Smooth muscle cell (in vitro differentiated cells): ENCODE measurements around the gene PIWIL4. TPM values are rescaled to one million over a fixed set of nuclear protein-coding genes. Genes with fewer than 3 reads are reported as not detected.
"Not testable (repeated sequence)": the region's sequence is repeated elsewhere in the genome, so short reads cannot be mapped to it uniquely, and the experiment has no call there.

ENCODE experiments used
- DNase-seq: peaks from one replicate; lab custom pipeline; 2025; ENCODE audit not compliant: unreplicated experiment; lab: John Stamatoyannopoulos, UW
- H2AFZ ChIP-seq: fragments of 200-600 bp; sonication (generic); 2 replicates; pipeline ENCODE4 v1.6.0; 2016; ENCODE audit warnings: antibody characterized with exemption, low read depth, mild to moderate bottlenecking
- H3F3A ChIP-seq: fragments of 200-600 bp; sonication (generic); 2 replicates; pipeline ENCODE4 v1.6.0; 2017; ENCODE audit warnings: antibody characterized with exemption, low read depth
- H3K27ac ChIP-seq: fragments of 200-600 bp; sonication (generic); 2 replicates; pipeline ENCODE4 v1.5.1; 2016; ENCODE audit warnings: low read depth, mild to moderate bottlenecking
- H3K27me3 ChIP-seq: fragments of 200-600 bp; sonication (generic); 2 replicates; pipeline ENCODE4 v1.6.1; 2016; ENCODE audit warnings: low read depth, mild to moderate bottlenecking
- H3K36me3 ChIP-seq: fragments of 200-600 bp; sonication (generic); 2 replicates; pipeline ENCODE4 v1.5.1; 2016; ENCODE audit warnings: low read depth
- H3K4me1 ChIP-seq: fragments of 200-600 bp; sonication (generic); 2 replicates; pipeline ENCODE4 v1.5.1; 2016; ENCODE audit warnings: low read depth
- H3K4me2 ChIP-seq: fragments of 200-600 bp; sonication (generic); 2 replicates; pipeline ENCODE4 v1.6.0; 2016; ENCODE audit warnings: mild to moderate bottlenecking
- H3K4me3 ChIP-seq: fragments of 200-600 bp; sonication (generic); 2 replicates; pipeline ENCODE4 v1.5.1; 2016; ENCODE audit warnings: mild to moderate bottlenecking
- H3K79me2 ChIP-seq: fragments of 200-600 bp; sonication (generic); 2 replicates; pipeline ENCODE4 v1.6.0; 2016; ENCODE audit warnings: low read depth, mild to moderate bottlenecking
- H3K9ac ChIP-seq: fragments of 200-600 bp; sonication (generic); 2 replicates; pipeline ENCODE4 v1.6.0; 2016; ENCODE audit warnings: low read depth
- H3K9me3 ChIP-seq: fragments of 200-600 bp; sonication (generic); replicated peaks from 2 replicates; pipeline ENCODE4 v1.5.1; 2016; ENCODE audit warnings: low read depth
- H4K20me1 ChIP-seq: fragments of 200-600 bp; sonication (generic); 2 replicates; pipeline ENCODE4 v1.6.0; 2016; ENCODE audit warnings: low read depth
- CTCF ChIP-seq: fragments of 200-600 bp; sonication (generic); IDR thresholded peaks from 2 replicates; pipeline ENCODE4 v1.5.1; 2017; ENCODE audit warnings: borderline replicate concordance, mild to moderate bottlenecking, antibody characterized with exemption; ENCODE audit not compliant: insufficient read depth, poor library complexity, severe bottlenecking
- WGBS: methylation state at CpG from one replicate; pipeline ENCODE4 v1.1.7; 2016; ENCODE audit warnings: low lambda C conversion rate; 5-methylcytosine and 5-hydroxymethylcytosine counted together
- polyA plus RNA-seq: library from polyadenylated mRNA; unstranded; fragments of >200 nt; fragmentation: Nextera tagmentation; extraction: Ambion mirVana; gene quantifications from 2 replicates; pipeline ENCODE4 v1.2.1, GENCODE V29; 2016
- total RNA-seq: library from RNA; depleted of rRNA; stranded (reverse); fragments of >200 nt; gene quantifications from 2 replicates; pipeline ENCODE4 v1.2.3, GENCODE V29; 2014

The PIWIL4 gene
- total and polyA plus RNA-seq, 2 experiments from 2014 or later = 0.88 to 3.1 TPM

DNA sequence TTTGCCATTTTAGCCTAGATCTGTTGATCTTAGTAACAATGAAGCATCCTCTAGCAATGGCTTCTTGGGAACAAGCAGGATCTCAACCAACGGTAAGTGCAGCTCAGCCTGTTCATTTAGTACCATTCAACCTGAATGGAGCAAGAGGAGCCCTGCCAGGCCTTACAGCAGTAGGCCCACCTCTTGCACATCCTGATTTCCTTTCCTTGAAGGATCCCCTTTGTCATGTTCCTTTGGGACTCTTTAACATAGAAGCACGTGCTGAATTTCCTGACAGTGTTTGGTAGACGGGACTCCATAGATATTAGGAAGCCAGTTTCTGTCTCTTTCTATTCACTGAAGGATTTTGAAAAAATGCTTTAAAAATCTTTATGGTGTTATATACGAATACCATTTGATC, 1.5 kb downstream of the PIWIL4 start:
- no peaks in the 10 kb centered on the region for H3K79me2 ChIP-seq
- no peak for DNase-seq
- H3K4me3 ChIP-seq = no peak overlapping the region
- no peak overlapping the region for H3K4me2 ChIP-seq
- no peak for TF ChIP-seq CTCF
- H3K9me3 ChIP-seq = no peaks in the 10 kb centered on the region
- H3K4me1 ChIP-seq = no peaks in the 10 kb centered on the region
- H3F3A ChIP-seq = no peaks in the 10 kb centered on the region
- no peak overlapping the region for H3K27ac ChIP-seq
- H3K27me3 ChIP-seq = no peaks in the 10 kb centered on the region
- H3K36me3 ChIP-seq = no peaks in the 10 kb centered on the region
- no peaks in the 10 kb centered on the region for H4K20me1 ChIP-seq
- H3K9ac ChIP-seq = no peak overlapping the region
- no peak overlapping the region for H2AFZ ChIP-seq
- WGBS = 88% methylated on average over 4 of the region's 4 CpGs

DNA sequence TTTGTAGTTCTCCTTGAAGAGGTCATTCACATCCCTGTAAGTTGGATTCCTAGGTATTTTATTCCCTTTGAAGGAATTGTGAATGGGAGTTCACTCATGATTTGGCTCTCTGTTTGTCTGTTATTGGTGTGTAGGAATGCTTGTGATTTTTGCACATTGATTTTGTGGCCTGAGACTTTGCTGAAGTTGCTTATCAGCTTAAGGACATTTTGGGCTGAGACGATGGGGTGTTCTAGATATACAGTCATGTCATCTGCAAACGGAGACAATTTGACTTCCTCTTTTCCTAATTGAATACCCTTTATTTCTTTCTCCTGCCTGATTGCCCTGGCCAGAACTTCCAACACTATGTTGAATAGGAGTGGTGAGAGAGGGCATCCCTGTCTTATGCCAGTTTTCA, 5.8 kb downstream of the PIWIL4 start:
- not testable (repeated sequence) for H3K4me1 ChIP-seq, H3K4me2 ChIP-seq, H3K79me2 ChIP-seq, H3F3A ChIP-seq, H3K9ac ChIP-seq, H3K36me3 ChIP-seq, H3K4me3 ChIP-seq, H2AFZ ChIP-seq, H4K20me1 ChIP-seq, DNase-seq, H3K27ac ChIP-seq, H3K9me3 ChIP-seq, H3K27me3 ChIP-seq
- 100% methylated on average over 2 of the region's 2 CpGs for WGBS

GRCh38 chr11:94574193-94574961, 7.2 kb downstream of the PIWIL4 start:
- no peak for TF ChIP-seq CTCF
- Histone ChIP-seq H3K4me3 (no peak overlapping the region), H3K36me3 (no peaks in the 10 kb centered on the region), H3K9me3 (no peaks in the 10 kb centered on the region), H3K27me3 (no peaks in the 10 kb centered on the region), H3K4me1 (no peaks in the 10 kb centered on the region), H4K20me1 (no peaks in the 10 kb centered on the region), H3K79me2 (no peaks in the 10 kb centered on the region), H3K27ac (peak overlapping the region; percentile 26), H3K9ac (no peak overlapping the region), H2AFZ (peak overlapping the region; percentile 36), H3K4me2 (peak overlapping the region; percentile 78), H3F3A (no peaks in the 10 kb centered on the region)
- 58% methylated on average over 13 of the region's 13 CpGs for WGBS
- no peak for DNase-seq

GRCh38 chr11:94576306-94576705, 9.1 kb downstream of the PIWIL4 start:
- Histone ChIP-seq H2AFZ (no peak overlapping the region), H3K4me3 (no peak overlapping the region), H3K9me3 (no peaks in the 10 kb centered on the region), H3K27me3 (no peaks in the 10 kb centered on the region), H4K20me1 (no peaks in the 10 kb centered on the region), H3K79me2 (no peaks in the 10 kb centered on the region), H3K9ac (no peak overlapping the region), H3F3A (no peaks in the 10 kb centered on the region), H3K27ac (no peak overlapping the region), H3K4me2 (no peak overlapping the region), H3K36me3 (no peaks in the 10 kb centered on the region), H3K4me1 (no peaks in the 10 kb centered on the region)
- no peak for TF ChIP-seq CTCF
- WGBS = 93% methylated on average over 5 of the region's 5 CpGs
- no peak for DNase-seq
